Spleen (tissue), 11 donors: ENCODE results near the gene RNF152. TPM values are rescaled to one million over a fixed set of nuclear protein-coding genes. Genes with fewer than 3 reads are reported as not detected.

ENCODE experiments used
- DNase-seq: peaks from one replicate; pipeline ENCODE4 v3.0.0-alpha.2; 2020
- H3K27ac ChIP-seq, 8 donors: fragments of 200-600 bp; sonication (generic) in 7 of 8; 1 replicate in 4 of 8; 2 replicates in 4 of 8; pipeline versions ENCODE4 v1.5.0 to v1.8.0; 2016 to 2021; ENCODE audit warnings: inconsistent platforms in 4 of 8, mild to moderate bottlenecking in 4 of 8, moderate library complexity in 1 of 8
- H3K27me3 ChIP-seq, 7 donors: fragments of 200-600 bp; sonication (generic) in 6 of 7; replicated peaks in 1 of 7; 1 replicate in 4 of 7; 2 replicates in 3 of 7; pipeline versions ENCODE4 v1.5.0 to v1.8.0; 2016 to 2021; ENCODE audit warnings: inconsistent platforms in 3 of 7, mild to moderate bottlenecking in 1 of 7
- H3K36me3 ChIP-seq, 6 donors: fragments of 200-600 bp; sonication (generic) in 5 of 6; 1 replicate in 4 of 6; 2 replicates in 2 of 6; pipeline versions ENCODE4 v1.5.0 to v1.8.0; 2016 to 2021; ENCODE audit warnings: inconsistent platforms in 2 of 6
- H3K4me1 ChIP-seq, 6 donors: fragments of 200-600 bp; sonication (generic) in 5 of 6; 1 replicate in 3 of 6; 2 replicates in 3 of 6; pipeline versions ENCODE4 v1.5.0 to v1.8.0; 2016 to 2021; ENCODE audit warnings: inconsistent platforms in 3 of 6
- H3K4me3 ChIP-seq, 8 donors: fragments of 200-600 bp; sonication (generic) in 7 of 8; 1 replicate in 4 of 8; 2 replicates in 4 of 8; pipeline versions ENCODE4 v1.5.0 to v1.8.0; 2016 to 2021; ENCODE audit warnings: inconsistent platforms in 4 of 8, mild to moderate bottlenecking in 4 of 8, moderate library complexity in 2 of 8
- H3K9me3 ChIP-seq, 8 donors: fragments of 200-600 bp; sonication (generic) in 7 of 8; 1 replicate in 4 of 8; 2 replicates in 4 of 8; pipeline versions ENCODE4 v1.5.0 to v1.8.0; 2016 to 2021; ENCODE audit warnings: inconsistent platforms in 4 of 8
- POLR2A ChIP-seq, 3 donors: fragments of 450-650 bp; IDR thresholded peaks; one replicate each; pipeline ENCODE4 v1.5.1; 2017; ENCODE audit warnings: antibody characterized with exemption in 3 of 3, mild to moderate bottlenecking in 1 of 3
- POLR2AphosphoS5 ChIP-seq, 3 donors: sonication (generic); formaldehyde crosslinking; IDR thresholded peaks; one replicate each; pipeline ENCODE4 v1.5.1; 2017; ENCODE audit warnings: antibody characterized with exemption in 3 of 3
- WGBS, 5 donors: extraction: QIAGEN DNeasy Blood & Tissue Kit in 3 of 5; methylation state at CpG; one replicate each; pipeline versions ENCODE4 v1.1.5 to v1.1.7; 2013 to 2018; 5-methylcytosine and 5-hydroxymethylcytosine counted together
- intact Hi-C: fragments of 100-400 bp; cut with DNase I; formaldehyde crosslinking; loops from one replicate; pipeline ENCODE4 v1.15.0; 2023; ENCODE audit warnings: low total_unique reads
- polyA plus RNA-seq, 3 donors: library from polyadenylated mRNA; stranded (reverse); fragments of 200-250 nt; gene quantifications; one replicate each; pipeline ENCODE4 v1.2.1, GENCODE V29; 2013
- total RNA-seq, 7 donors: library from RNA; depleted of rRNA in 3 of 7; stranded (reverse); fragments of >200 nt in 3 of 7; fragmentation: NEBNext Ultra II Directional in 4 of 7; extraction: Animal tissue kit (Norgen Biotek cat#: 25700) in 4 of 7; gene quantifications; one replicate each; pipeline versions ENCODE4 v1.1.0 to v1.2.1, GENCODE V29; 2016 to 2021
- TF ChIP-seq, protein P1 (sequence below), 11 experiments: fragments of 200-600 bp in 7 of 11; fragments of 450-650 bp in 4 of 11; sonication (generic) in 4 of 11; IDR thresholded peaks in 8 of 11; conservative IDR thresholded peaks in 3 of 11; 1 replicate in 7 of 11; 2 replicates in 4 of 11; pipeline versions ENCODE4 v1.4.0 to v1.8.0; 2016 to 2021; ENCODE audit warnings: antibody characterized with exemption in 11 of 11, inconsistent platforms in 4 of 11, mild to moderate bottlenecking in 1 of 11
- donor health status: healthy with polysubstance abuse.
- donor health status: DM: no; HTN: no; CAD: no; lungs with moderate emphysema.
- donor health status: DM: no; HTN: no; CAD: no.
- donor health status: Bipolar disorder and iron deficiency.
- donor health status: healthy.
- donor health status: DM: no; HTN: no; CAD: no.
- donor health status: DM: yes; HTN: yes; CAD: no.

RNF152 gene
- total and polyA plus RNA-seq, 10 donors = 0.15 to 7.1 (median 2.2) TPM

DNA sequence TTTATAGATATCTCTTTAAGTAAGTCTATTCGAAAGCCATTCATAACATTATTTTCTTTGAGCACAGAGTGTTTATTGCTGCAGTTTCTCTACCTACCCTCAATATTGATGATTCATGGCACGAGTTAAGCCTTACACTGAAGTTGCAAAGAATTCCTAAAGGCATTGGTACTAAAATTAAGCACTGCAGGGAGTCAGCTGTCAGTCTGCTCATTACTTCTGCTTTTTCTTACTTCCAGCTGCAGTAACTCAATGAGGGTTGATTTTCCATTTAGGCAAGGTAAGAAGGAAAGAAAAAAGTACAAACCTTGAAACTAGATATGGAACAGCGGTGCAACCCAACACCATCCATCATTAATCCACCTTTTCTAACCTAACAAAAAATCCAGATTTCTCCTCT, 65.2 kb downstream of the RNF152 start:
- H3K9me3 ChIP-seq = no peaks in the 10 kb centered on the region
- H3K27me3 ChIP-seq = peaks cover 0 to 25% (median 0%) of the 10 kb centered on the region in 7 donors
- H3K4me1 ChIP-seq = peaks cover 0 to 5% (median under 1%) of the 10 kb centered on the region in 6 donors
- H3K4me3 ChIP-seq = no peak overlapping the region
- H3K27ac ChIP-seq = no peak overlapping the region
- intact Hi-C loops = no loop called here
- 62 to 70% (median 69%) methylated on average over 3 of the region's 3 CpGs for WGBS, 5 donors
- TF ChIP-seq POLR2A (IDR thresholded peaks at IDR 0.05) (no peak), POLR2AphosphoS5 (IDR thresholded peaks at IDR 0.05) (no peak)
- TF ChIP-seq, protein P1, sequence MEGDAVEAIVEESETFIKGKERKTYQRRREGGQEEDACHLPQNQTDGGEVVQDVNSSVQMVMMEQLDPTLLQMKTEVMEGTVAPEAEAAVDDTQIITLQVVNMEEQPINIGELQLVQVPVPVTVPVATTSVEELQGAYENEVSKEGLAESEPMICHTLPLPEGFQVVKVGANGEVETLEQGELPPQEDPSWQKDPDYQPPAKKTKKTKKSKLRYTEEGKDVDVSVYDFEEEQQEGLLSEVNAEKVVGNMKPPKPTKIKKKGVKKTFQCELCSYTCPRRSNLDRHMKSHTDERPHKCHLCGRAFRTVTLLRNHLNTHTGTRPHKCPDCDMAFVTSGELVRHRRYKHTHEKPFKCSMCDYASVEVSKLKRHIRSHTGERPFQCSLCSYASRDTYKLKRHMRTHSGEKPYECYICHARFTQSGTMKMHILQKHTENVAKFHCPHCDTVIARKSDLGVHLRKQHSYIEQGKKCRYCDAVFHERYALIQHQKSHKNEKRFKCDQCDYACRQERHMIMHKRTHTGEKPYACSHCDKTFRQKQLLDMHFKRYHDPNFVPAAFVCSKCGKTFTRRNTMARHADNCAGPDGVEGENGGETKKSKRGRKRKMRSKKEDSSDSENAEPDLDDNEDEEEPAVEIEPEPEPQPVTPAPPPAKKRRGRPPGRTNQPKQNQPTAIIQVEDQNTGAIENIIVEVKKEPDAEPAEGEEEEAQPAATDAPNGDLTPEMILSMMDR (IDR thresholded peaks at IDR 0.05 in 8 of 11, conservative IDR thresholded peaks at IDR 0.05 in 3 of 11) = no peak
- H3K36me3 ChIP-seq = no peaks in the 10 kb centered on the region
- no peak for DNase-seq

DNA sequence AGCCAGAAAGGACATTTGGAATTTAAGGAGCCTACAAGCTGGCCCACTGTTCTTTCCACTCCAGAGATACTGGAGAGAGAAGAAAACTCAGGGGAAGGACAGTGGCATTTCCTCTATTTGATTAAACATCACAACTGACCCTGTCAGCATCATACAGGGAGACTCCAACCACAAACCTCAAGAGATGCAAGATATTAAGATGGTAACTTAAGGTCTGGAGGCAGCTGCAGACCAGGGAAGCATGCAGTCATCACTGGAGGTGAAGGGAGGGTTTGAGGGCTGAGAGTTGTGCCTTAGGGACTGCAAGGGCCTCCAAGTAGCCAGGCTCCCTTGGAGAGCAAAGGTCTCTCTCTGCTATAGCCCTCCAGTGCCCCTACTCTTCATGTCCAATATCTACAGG, 67.4 kb downstream of the RNF152 start:
- Histone ChIP-seq H3K9me3 (no peaks in the 10 kb centered on the region), H3K27ac (no peak overlapping the region), H3K4me1 (no peaks in the 10 kb centered on the region), H3K27me3 (peaks cover 0 to 7% (median 0%) of the 10 kb centered on the region in 7 donors), H3K4me3 (no peak overlapping the region), H3K36me3 (no peaks in the 10 kb centered on the region)
- DNase-seq = no peak
- TF ChIP-seq POLR2A (IDR thresholded peaks at IDR 0.05) = no peak
- TF ChIP-seq, protein P1 (IDR thresholded peaks at IDR 0.05 in 8 of 11, conservative IDR thresholded peaks at IDR 0.05 in 3 of 11) = no peak
- TF ChIP-seq POLR2AphosphoS5 (IDR thresholded peaks at IDR 0.05) = no peak
- intact Hi-C loops = no loop called here

DNA sequence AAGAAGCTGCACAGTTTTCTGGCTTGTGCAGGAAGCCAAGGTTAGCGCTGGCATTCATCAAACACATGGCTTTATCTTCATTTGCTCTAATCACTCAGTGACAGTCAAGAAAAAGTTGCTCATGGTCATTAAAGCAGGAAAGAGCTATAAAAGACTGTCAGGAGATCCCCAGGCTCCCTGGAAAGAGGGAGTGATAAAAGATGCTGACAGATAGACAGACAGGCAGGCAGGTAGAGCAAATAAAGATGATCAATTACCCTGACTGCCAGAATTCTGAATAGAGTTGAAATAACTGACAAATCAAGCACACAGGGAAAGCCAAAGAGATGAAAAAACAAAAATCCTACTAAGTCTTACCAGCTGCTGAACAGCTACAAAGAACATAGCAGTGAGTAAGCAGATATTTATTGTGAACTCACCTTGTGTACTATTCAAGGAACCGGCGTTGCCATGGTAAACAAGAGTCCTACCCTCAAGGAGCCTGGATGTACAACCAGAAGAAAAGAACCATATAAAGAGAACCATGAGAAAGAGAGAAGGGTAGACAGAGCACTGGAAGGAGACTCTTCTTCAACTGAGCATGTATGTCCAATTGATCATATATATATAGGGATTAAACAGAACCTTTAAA, 68.0 kb downstream of the RNF152 start:
- WGBS, 5 donors = 82 to 88% (median 84%) methylated on average over 3 of the region's 3 CpGs
- Histone ChIP-seq H3K27me3 (peaks cover 0 to 1% (median 0%) of the 10 kb centered on the region in 7 donors), H3K4me1 (no peaks in the 10 kb centered on the region), H3K9me3 (no peaks in the 10 kb centered on the region), H3K27ac (no peak overlapping the region), H3K4me3 (no peak overlapping the region), H3K36me3 (no peaks in the 10 kb centered on the region)
- DNase-seq = no peak
- intact Hi-C loops = no loop called here
- TF ChIP-seq, protein P1 (IDR thresholded peaks at IDR 0.05 in 8 of 11, conservative IDR thresholded peaks at IDR 0.05 in 3 of 11) = no peak
- no peak for TF ChIP-seq POLR2A (IDR thresholded peaks at IDR 0.05)
- TF ChIP-seq POLR2AphosphoS5 (IDR thresholded peaks at IDR 0.05) = no peak

DNA sequence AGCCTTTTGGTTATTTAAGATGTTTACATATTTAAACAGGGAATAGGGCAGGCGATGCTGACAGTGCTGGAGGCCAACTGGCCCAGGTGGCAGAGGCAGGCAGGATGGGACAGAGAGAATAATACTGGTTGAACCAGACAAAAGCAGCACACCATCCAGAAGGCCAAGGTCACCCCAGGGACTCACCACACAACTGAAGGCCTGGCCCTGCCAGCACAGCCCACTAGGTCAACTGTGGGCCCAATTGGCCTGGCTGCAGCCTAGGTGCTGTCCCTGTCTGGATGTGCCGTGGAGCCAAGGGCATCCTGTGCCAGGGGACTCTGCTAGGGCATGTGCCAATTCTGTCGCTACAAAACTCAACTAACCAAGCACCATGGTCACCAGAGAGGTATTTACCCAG, 69.2 kb downstream of the RNF152 start:
- Histone ChIP-seq H3K27ac (no peak overlapping the region), H3K4me1 (no peaks in the 10 kb centered on the region), H3K9me3 (no peaks in the 10 kb centered on the region), H3K4me3 (no peak overlapping the region), H3K27me3 (no peaks in the 10 kb centered on the region), H3K36me3 (no peaks in the 10 kb centered on the region)
- DNase-seq = no peak
- intact Hi-C loops = no loop called here
- 77 to 96% (median 94%) methylated on average over 3 of the region's 3 CpGs for WGBS, 5 donors
- TF ChIP-seq POLR2AphosphoS5 (IDR thresholded peaks at IDR 0.05) = no peak
- TF ChIP-seq POLR2A (IDR thresholded peaks at IDR 0.05) = no peak
- TF ChIP-seq, protein P1 (IDR thresholded peaks at IDR 0.05 in 8 of 11, conservative IDR thresholded peaks at IDR 0.05 in 3 of 11) = no peak
